SKM-1 (cell line): Measurements from ENCODE around the gene PSMA3.

Source experiments
- DNase-seq: peaks from one replicate; lab custom pipeline; 2025; ENCODE audit not compliant: unreplicated experiment; lab: John Stamatoyannopoulos, UW

PSMA3 gene

DNA sequence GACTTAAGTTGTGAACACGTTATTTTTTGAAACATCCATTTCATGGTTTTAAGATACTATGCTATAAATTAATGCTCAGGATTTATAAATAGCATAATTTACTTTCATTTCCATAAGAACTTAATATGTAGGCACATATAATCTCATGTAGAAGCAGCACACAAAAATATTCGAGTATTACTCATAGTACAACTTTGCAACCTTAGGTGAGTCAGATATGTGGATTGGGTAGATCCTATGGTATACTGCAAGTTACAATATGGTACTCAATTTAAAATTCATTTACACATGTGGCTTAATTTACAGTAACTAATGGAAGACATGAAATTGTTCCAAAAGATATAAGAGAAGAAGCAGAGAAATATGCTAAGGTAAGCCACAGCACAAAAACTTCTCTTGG is 26.0 kb downstream of the PSMA3 start:
- DNase-seq: no peak

DNA sequence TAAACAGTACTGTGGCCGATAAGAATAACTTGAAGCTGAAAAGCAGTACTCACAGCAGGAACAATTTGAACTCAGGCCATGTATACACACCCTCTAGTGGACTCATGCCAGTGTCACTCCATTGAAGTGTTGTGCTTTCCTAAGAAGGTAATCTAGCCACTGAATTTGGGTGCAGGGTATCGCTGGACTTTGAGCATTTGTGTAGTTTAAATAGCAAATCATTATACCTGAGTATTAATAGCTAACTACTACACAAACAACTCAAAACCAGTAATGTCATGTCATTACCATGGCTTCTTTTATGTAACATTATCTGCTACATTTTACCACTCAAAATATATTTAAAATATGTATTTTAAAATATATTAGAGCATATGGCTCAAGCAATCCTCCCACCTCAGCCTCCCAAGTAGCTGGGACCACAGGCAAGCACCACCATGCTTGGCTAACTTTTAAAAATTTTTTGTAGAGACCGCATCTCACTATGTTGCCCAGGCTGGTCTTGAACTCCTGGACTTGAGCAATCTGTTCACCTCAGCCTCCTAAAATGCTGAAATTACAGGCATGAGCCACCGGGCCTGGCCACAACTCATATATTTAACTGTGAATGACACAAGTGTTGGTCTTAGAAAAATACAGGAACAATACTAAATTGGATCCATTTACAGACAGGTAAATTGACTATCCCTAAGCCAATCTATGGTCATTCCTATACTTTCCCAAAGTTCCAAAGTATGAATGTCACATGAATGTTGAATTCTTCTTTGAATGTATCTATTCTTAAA is 28.1 kb downstream of the PSMA3 start:
- no peak for DNase-seq

- DNase-seq: no peak
Measured at GRCh38 chr14:58274881-58275280, 30.2 kb downstream of the PSMA3 start.

- no peak for DNase-seq
Measured at GRCh38 chr14:58275527-58276190, 31.0 kb downstream of the PSMA3 start.

GRCh38 chr14:58276208-58276607 is 31.6 kb downstream of the PSMA3 start:
- DNase-seq: no peak

GRCh38 chr14:58278177-58278576 is 33.5 kb downstream of the PSMA3 start:
- DNase-seq: no peak

DNA sequence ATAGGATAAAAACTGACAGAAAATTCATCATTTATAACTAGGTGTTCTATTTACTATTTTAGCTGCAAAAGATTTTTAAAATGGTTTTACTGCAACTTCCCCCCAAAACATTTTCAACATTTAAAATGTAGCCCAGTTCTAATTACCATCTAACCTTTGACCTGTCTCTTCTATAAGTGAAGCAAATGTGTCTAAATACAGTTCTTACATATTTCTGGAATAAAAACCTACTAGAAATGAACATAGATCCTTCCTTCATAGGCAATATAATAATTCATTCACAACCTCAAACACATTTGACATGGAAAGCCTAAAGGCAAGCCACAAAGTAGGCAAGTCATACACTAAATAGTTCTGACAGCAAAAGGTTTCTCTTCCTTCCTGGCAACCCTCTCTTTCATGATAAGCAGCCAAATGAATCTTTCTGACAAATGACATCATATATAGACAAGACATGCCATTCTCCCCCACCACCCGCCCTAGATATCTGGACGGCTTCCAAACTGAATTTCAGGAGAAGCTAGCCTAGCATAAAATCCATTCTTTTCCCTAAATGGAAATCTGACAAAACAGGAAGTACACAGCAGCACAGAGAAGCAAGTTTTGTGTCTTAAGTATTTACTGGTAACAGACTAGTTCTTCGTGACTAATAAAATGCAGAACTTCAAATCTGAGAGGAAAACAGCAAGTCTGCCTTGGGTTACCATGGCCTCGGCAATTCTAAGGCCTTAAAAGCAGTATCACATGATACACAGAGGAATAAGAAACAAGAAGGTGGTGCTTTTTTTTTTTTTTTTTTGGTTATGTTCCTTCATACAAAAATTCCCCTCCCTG is 36.5 kb downstream of the PSMA3 start:
- no peak for DNase-seq

DNA sequence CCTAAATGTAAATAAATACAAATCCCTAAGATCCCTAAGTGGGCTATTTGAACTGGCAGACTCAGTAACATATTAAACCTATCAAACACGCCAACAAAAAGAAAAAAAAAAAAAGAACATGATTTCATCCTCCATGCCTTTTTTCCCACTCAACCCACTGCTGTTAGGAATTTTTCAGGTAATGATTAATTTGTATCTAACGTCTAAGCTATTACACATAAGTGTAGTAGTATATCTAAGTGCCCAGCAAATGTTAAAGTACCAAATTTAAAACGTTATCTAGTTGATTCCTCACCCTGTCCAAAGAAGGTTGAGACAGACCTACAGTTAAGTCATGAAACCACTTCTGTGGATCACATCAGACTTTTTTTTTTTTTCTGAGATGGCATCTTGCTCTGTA is 37.3 kb downstream of the PSMA3 start:
- no peak for DNase-seq

DNA sequence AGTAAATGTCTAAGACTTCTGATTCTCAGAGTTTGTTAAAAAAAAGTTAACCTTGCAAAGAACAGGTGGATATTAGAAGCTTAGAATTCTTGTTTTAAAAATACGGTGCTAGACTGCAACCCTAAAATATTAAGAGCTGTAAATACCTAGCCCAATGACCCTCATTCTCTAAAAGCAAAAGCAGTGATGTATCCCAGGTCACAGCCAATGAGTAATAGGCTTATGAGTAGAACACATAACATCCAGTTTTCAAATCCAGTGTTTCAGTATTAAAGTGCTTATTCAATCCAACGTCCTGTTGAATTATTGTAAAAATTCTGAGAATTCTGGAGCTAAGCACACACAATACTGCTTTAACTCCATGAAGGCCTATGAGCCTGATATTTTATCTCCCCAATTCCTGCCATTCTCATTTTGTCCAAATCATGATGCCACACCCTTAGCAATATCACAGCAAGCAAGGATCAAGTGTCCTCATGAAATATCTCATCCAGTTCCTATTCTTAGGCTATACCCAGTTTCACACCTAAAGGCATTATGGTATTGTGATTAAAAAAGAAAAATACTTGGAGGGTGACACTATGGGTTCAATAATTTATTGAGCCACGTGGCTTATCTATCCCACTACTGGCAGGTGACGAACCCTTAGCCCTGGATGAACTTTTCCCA is 38.4 kb downstream of the PSMA3 start:
- no peak for DNase-seq

GRCh38 chr14:58283730-58284129 is 39.1 kb downstream of the PSMA3 start:
- DNase-seq: no peak

GRCh38 chr14:58285132-58285531 is 40.5 kb downstream of the PSMA3 start:
- DNase-seq: no peak

DNA sequence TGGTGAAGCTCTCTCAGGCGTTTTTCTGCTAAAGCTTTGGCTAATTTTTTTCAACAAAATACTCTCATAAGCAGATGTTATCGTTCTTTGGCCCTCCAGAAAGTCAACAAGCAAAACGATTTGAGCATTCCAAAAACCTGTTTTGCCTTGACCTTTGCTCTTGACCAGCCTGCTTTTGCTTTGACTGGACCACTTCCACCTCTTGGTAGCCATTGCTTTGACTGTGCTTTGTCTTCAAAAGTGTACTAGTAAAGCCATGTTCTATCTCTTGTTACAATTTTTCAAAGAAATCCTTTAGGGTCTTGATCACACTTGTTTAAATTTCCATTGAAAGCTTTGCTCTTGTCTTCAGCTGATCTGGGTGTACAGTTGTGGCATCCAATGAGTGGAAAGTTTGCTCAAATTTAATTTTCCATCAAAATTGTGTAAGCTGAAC is 43.0 kb downstream of the PSMA3 start:
- DNase-seq: no peak

- DNase-seq: no peak
Measured at GRCh38 chr14:58288106-58288792, 43.6 kb downstream of the PSMA3 start.

DNA sequence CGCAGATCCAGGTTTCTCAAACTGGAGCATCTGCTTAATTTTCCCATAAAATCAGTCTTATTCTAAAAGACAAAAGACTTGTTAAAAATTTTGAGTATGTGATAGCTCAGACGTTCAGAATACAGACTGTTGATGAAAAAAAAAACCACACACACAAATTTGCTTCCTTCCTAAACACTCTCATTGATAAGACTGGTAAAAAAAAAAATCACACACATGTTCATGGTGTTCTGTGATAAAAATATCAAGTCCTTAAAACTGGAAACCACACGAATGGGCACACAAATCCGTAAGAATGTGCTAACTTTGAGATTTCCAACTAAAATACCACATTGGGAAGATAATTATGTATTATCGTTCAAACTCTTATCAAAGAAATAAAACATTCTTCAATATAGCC is 47.0 kb downstream of the PSMA3 start:
- DNase-seq: no peak

- no peak for DNase-seq
Measured at GRCh38 chr14:58292187-58292586, 47.5 kb downstream of the PSMA3 start.

- no peak for DNase-seq
Measured at GRCh38 chr14:58294201-58294600, 49.6 kb downstream of the PSMA3 start.

DNA sequence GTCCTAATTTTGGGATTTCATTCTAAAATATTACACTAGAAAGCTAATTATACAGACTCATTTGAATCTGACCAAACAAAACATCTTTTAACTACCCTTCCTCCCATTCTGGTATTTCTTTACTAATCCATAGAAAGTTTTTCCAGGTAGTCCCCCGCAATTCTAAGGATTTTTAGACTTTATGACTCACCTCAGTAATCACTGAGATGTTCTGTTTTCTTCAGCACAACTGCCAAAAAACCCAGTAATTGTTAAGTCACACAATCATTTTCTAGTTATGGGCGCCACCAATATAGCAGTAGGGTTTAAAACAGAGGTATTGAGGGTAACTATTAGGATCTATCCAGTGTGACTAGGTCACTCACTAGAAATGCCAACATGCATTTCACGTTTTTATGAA is 52.1 kb downstream of the PSMA3 start:
- DNase-seq: no peak

GRCh38 chr14:58297412-58297761 is 52.7 kb downstream of the PSMA3 start:
- DNase-seq: peak; percentile 19

GRCh38 chr14:58297762-58298476 is 53.3 kb downstream of the PSMA3 start:
- peak; percentile 82 for DNase-seq
